GM18505 (cell line): Measurements from ENCODE around the gene TRIM68.
A peak's percentile ranks its signal among the peaks of the same experiment; 100 is the strongest.

Experiments
- ATAC-seq: cut with Tn5 transposase; IDR thresholded peaks from one replicate; pipeline ENCODE4 v1.9.1; 2021; ENCODE audit not compliant: unreplicated experiment
- POLR2A ChIP-seq: IDR thresholded peaks from 4 replicates; pipeline ENCODE4 v1.6.1; 2011; ENCODE audit warnings: borderline replicate concordance; ENCODE audit not compliant: insufficient read depth, insufficient read length; ENCODE audit errors: extremely low read depth

The TRIM68 gene

GRCh38 chr11:4607781-4608666, at the start of gene TRIM68:
Gene TRIM68, minus strand, starts transcription at chr11:4608231. Its CDS starts 2,727 bp downstream, at chr11:4605504.
- peak; percentile 100 for ATAC-seq
- TF ChIP-seq POLR2A, result peak; percentile 83

GRCh38 chr11:4654635-4655369, 46.8 kb upstream of the TRIM68 start:
- no peak for ATAC-seq
- TF ChIP-seq POLR2A, result no peak

- ATAC-seq, result no peak
- no peak for TF ChIP-seq POLR2A
Observed at GRCh38 chr11:4647766-4648165, 39.7 kb upstream of the TRIM68 start.

- TF ChIP-seq POLR2A, result no peak
- ATAC-seq, result no peak
Observed at GRCh38 chr11:4645974-4646373, 37.9 kb upstream of the TRIM68 start.

- no peak for TF ChIP-seq POLR2A
- no peak for ATAC-seq
Observed at GRCh38 chr11:4644233-4644632, 36.2 kb upstream of the TRIM68 start.

- TF ChIP-seq POLR2A, result no peak
- no peak for ATAC-seq
Observed at GRCh38 chr11:4643682-4644081, 35.7 kb upstream of the TRIM68 start, which contains the start of gene OR51E1. Gene OR51E1, plus strand, starts transcription at chr11:4643982. Its CDS starts 8,545 bp downstream, at chr11:4652527.

GRCh38 chr11:4643076-4643475, 35.0 kb upstream of the TRIM68 start:
- ATAC-seq, result no peak
- TF ChIP-seq POLR2A, result no peak

GRCh38 chr11:4642043-4642442, 34.0 kb upstream of the TRIM68 start:
- TF ChIP-seq POLR2A, result no peak
- no peak for ATAC-seq

GRCh38 chr11:4641501-4641900, 33.5 kb upstream of the TRIM68 start:
- TF ChIP-seq POLR2A, result no peak
- ATAC-seq, result no peak

GRCh38 chr11:4639931-4640330, 31.9 kb upstream of the TRIM68 start:
- ATAC-seq, result no peak
- no peak for TF ChIP-seq POLR2A

- ATAC-seq, result no peak
- TF ChIP-seq POLR2A, result no peak
Observed at GRCh38 chr11:4637662-4638047, 29.6 kb upstream of the TRIM68 start.

- TF ChIP-seq POLR2A, result no peak
- peak; percentile 95 for ATAC-seq
Observed at GRCh38 chr11:4636962-4637661, 29.1 kb upstream of the TRIM68 start, which contains the start of gene OR51D1. Gene OR51D1, plus strand, starts transcription at chr11:4637477. Its CDS starts 2,314 bp downstream, at chr11:4639791.

GRCh38 chr11:4636136-4636535, 28.1 kb upstream of the TRIM68 start:
- TF ChIP-seq POLR2A, result no peak
- no peak for ATAC-seq
